ENCODE measurements around the gene RUNX1.

RUNX1 gene

GRCh38 chr21:35002879-35003722, 46.0 kb downstream of the RUNX1 start:
- Histone ChIP-seq H3K27ac (ENCODE audit: poor library complexity, severe bottlenecking) (no peak overlapping the region), H3K9me3 (ENCODE audit: severe bottlenecking) (no peaks in the 10 kb centered on the region), H3K4me3 (ENCODE audit: severe bottlenecking) (no peak overlapping the region), H3K27me3 (ENCODE audit: insufficient read depth, poor library complexity, severe bottlenecking) (no peaks in the 10 kb centered on the region), H3K36me3 (ENCODE audit: low read depth) (no peaks in the 10 kb centered on the region), H3K4me1 (ENCODE audit: insufficient read depth, poor library complexity, severe bottlenecking) (no peaks in the 10 kb centered on the region)
- ATAC-seq (ENCODE audit: low read depth) (no peak), DNase-seq (ENCODE audit: low spot score) (no peak)
- TF ChIP-seq CTCF (IDR thresholded peaks at IDR 0.05; ENCODE audit: poor library complexity, severe bottlenecking): no peak

- H3K27ac ChIP-seq (ENCODE audit: poor library complexity, severe bottlenecking): no peak overlapping the region
These were observed 49.6 kb downstream of the RUNX1 start for GRCh38 chr21:34999397-34999941.

DNA sequence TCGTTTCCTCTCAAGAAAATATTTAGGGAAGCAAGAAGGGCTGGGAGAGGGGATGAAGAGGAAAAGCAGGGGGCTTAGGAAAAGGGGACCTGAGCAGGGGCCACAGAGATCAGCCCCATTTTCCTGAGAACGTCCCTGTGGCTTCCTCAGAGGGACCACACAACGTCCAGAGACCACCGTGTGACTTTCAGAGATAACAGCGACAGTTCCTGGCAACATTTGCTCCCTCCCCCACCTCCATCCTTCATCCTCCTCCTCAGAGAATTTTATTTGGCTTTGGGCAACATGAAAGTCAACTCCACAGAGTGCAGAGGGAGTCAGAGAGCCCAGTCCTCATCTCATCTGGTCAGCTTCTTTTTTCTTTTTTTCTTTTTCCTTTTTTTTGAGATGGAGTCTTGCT, 50.9 kb downstream of the RUNX1 start:
- no peak for ATAC-seq (ENCODE audit: low read depth)
- H3K27me3 ChIP-seq (ENCODE audit: insufficient read depth, poor library complexity, severe bottlenecking): no peaks in the 10 kb centered on the region
- H3K4me1 ChIP-seq (ENCODE audit: insufficient read depth, poor library complexity, severe bottlenecking): no peaks in the 10 kb centered on the region
- no peak for DNase-seq (ENCODE audit: low spot score)
- no peaks in the 10 kb centered on the region for H3K9me3 ChIP-seq (ENCODE audit: severe bottlenecking)
- H3K27ac ChIP-seq (ENCODE audit: poor library complexity, severe bottlenecking): no peak overlapping the region
- H3K4me3 ChIP-seq (ENCODE audit: severe bottlenecking): no peak overlapping the region
- no peak for TF ChIP-seq CTCF (IDR thresholded peaks at IDR 0.05; ENCODE audit: poor library complexity, severe bottlenecking)
- H3K36me3 ChIP-seq (ENCODE audit: low read depth): no peaks in the 10 kb centered on the region

More at GRCh38 chr21:34999397-34999941, 49.6 kb downstream of the RUNX1 start:
- Histone ChIP-seq H3K4me3 (ENCODE audit: severe bottlenecking) (no peak overlapping the region), H3K4me1 (ENCODE audit: insufficient read depth, poor library complexity, severe bottlenecking) (no peaks in the 10 kb centered on the region), H3K27me3 (ENCODE audit: insufficient read depth, poor library complexity, severe bottlenecking) (no peaks in the 10 kb centered on the region), H3K36me3 (ENCODE audit: low read depth) (no peaks in the 10 kb centered on the region), H3K9me3 (ENCODE audit: severe bottlenecking) (no peaks in the 10 kb centered on the region)
- no peak for DNase-seq (ENCODE audit: low spot score)
- ATAC-seq (ENCODE audit: low read depth): no peak
- TF ChIP-seq CTCF (IDR thresholded peaks at IDR 0.05; ENCODE audit: poor library complexity, severe bottlenecking): no peak

DNA sequence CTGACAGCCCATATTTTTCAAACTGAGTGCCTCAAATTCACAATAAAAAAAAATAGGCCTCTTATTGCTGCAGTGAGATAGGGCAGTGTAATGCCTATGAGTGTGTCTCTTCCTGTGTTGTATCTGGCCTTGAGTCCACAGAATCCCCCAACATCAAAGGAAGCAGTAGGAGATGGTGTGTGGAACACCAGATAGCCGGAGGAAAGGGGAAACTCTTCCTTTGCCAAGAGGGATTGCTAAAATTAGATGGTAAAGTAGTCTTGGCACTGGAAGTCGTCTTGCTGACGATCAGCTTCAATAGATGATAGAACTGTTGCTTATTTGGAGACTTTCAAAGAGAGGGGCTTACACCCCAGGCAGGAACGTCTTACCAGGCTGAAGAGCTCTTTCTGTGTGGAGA, 51.8 kb downstream of the RUNX1 start:
- Histone ChIP-seq H3K36me3 (ENCODE audit: low read depth) (no peaks in the 10 kb centered on the region), H3K27me3 (ENCODE audit: insufficient read depth, poor library complexity, severe bottlenecking) (no peaks in the 10 kb centered on the region), H3K27ac (ENCODE audit: poor library complexity, severe bottlenecking) (no peak overlapping the region), H3K4me1 (ENCODE audit: insufficient read depth, poor library complexity, severe bottlenecking) (no peaks in the 10 kb centered on the region), H3K9me3 (ENCODE audit: severe bottlenecking) (no peaks in the 10 kb centered on the region), H3K4me3 (ENCODE audit: severe bottlenecking) (no peak overlapping the region)
- TF ChIP-seq CTCF (IDR thresholded peaks at IDR 0.05; ENCODE audit: poor library complexity, severe bottlenecking): no peak
- DNase-seq (ENCODE audit: low spot score): no peak
- no peak for ATAC-seq (ENCODE audit: low read depth)

Measured in RWPE2 (cell line).